T-cell (primary cell): ENCODE measurements around the gene MORN1. TPM values are rescaled to one million over a fixed set of nuclear protein-coding genes. Genes with fewer than 3 reads are reported as not detected.

Experiments used
- ATAC-seq, 4 experiments: fragments of 200-7000 bp in 3 of 4; fragments of 150-1000 bp in 1 of 4; cut with Tn5 transposase; replicated peaks in 1 of 4; 1 replicate in 3 of 4; 2 replicates in 1 of 4; pipeline ENCODE4 v1.10.0; 2021; ENCODE audit warnings: moderate library complexity in 3 of 4, mild to moderate bottlenecking in 2 of 4, moderate number of reproducible peaks in 1 of 4
- CTCF ChIA-PET, 2 donors: fragments of 300-600 bp; sonication (Branson Sonifier 250); formaldehyde crosslinking; loops; one replicate each; lab custom pipeline; 2022; ENCODE audit warnings: antibody characterized with exemption in 2 of 2; lab: Charles Lee
- POLR2A ChIA-PET, 2 donors: fragments of 300-600 bp; sonication (Branson Sonifier 250); formaldehyde crosslinking; loops; one replicate each; lab custom pipeline; 2022; ENCODE audit warnings: antibody characterized with exemption in 2 of 2; lab: Charles Lee
- DNase-seq, 35 experiments: peaks; one replicate each; pipeline versions ENCODE4 v3.0.0 to v3.0.0-alpha.2; 2013 to 2023
- H3K27ac ChIP-seq: one replicate; pipeline ENCODE4 v1.5.1; 2013; ENCODE audit warnings: low read length
- H3K27me3 ChIP-seq, 2 experiments: replicated peaks in 1 of 2; 1 replicate in 1 of 2; 2 replicates in 1 of 2; pipeline versions ENCODE4 v1.6.1 to v1.7.0; 2013; ENCODE audit warnings: low read length in 1 of 2, mixed read lengths in 1 of 2; ENCODE audit not compliant: control insufficient read depth in 2 of 2, insufficient read depth in 2 of 2; ENCODE audit errors: extremely low read depth in 1 of 2
- H3K36me3 ChIP-seq, 2 donors: 1 replicate in 1 of 2; 2 replicates in 1 of 2; pipeline versions ENCODE4 v1.6.1 to v1.7.0; 2013; ENCODE audit warnings: low read length in 1 of 2; ENCODE audit not compliant: control insufficient read depth in 2 of 2, insufficient read depth in 1 of 2; ENCODE audit errors: extremely low read depth in 1 of 2
- H3K4me1 ChIP-seq, 2 experiments: 1 replicate in 1 of 2; 2 replicates in 1 of 2; pipeline versions ENCODE4 v1.6.1 to v1.7.0; 2013; ENCODE audit warnings: low read length in 2 of 2, mixed read lengths in 1 of 2; ENCODE audit not compliant: insufficient read depth in 2 of 2, control insufficient read depth in 1 of 2; ENCODE audit errors: extremely low read depth in 1 of 2
- H3K4me3 ChIP-seq, 2 donors: 1 replicate in 1 of 2; 2 replicates in 1 of 2; pipeline versions ENCODE4 v1.5.1 to v1.7.0; 2013; ENCODE audit warnings: mild to moderate bottlenecking in 2 of 2, low read length in 1 of 2, moderate library complexity in 1 of 2; ENCODE audit not compliant: control insufficient read depth in 1 of 2; ENCODE audit errors: extremely low read depth in 1 of 2
- H3K9me3 ChIP-seq: 2 replicates; pipeline ENCODE4 v1.7.0; 2013
- H3K27ac Mint-ChIP-seq, 2 donors: one replicate each; pipeline ENCODE4 v1.8.0; 2020 to 2021; ENCODE audit warnings: mild to moderate bottlenecking in 2 of 2, mixed read lengths in 2 of 2
- H3K27me3 Mint-ChIP-seq, 2 donors: one replicate each; pipeline ENCODE4 v1.8.0; 2021 to 2022; ENCODE audit warnings: mixed read lengths in 2 of 2
- H3K36me3 Mint-ChIP-seq: one replicate; pipeline ENCODE4 v1.8.0; 2021; ENCODE audit warnings: mixed read lengths
- H3K4me1 Mint-ChIP-seq, 3 donors: one replicate each; pipeline ENCODE4 v1.8.0; 2020 to 2022; ENCODE audit warnings: mixed read lengths in 3 of 3, mild to moderate bottlenecking in 1 of 3
- H3K4me3 Mint-ChIP-seq, 3 donors: one replicate each; pipeline ENCODE4 v1.8.0; 2020 to 2022; ENCODE audit warnings: mild to moderate bottlenecking in 3 of 3, mixed read lengths in 3 of 3, moderate library complexity in 3 of 3
- H3K9me3 Mint-ChIP-seq, 3 donors: one replicate each; pipeline ENCODE4 v1.8.0; 2020 to 2022; ENCODE audit warnings: mixed read lengths in 3 of 3
- whole genome bisulfite sequencing: methylation state at CpG from one replicate; pipeline ENCODE4 v1.1.5; 2013; ENCODE audit warnings: missing lambda C conversion rate; ENCODE audit not compliant: insufficient coverage; 5-methylcytosine and 5-hydroxymethylcytosine counted together
- total RNA-seq, 35 experiments: library from RNA in 6 of 35; stranded (reverse) in 6 of 35; fragments of 120-200 nt in 1 of 35; gene quantifications; one replicate each; pipeline versions ENCODE4 v1.2.1 to v1.2.4 and lab custom pipeline; 2013 to 2026

The MORN1 gene
- total RNA-seq, 5 donors from 2014 or later (not counting 1 experiment from before 2014, with no cell fraction given) = 8.2 to 17.5 (median 13.2) TPM

DNA sequence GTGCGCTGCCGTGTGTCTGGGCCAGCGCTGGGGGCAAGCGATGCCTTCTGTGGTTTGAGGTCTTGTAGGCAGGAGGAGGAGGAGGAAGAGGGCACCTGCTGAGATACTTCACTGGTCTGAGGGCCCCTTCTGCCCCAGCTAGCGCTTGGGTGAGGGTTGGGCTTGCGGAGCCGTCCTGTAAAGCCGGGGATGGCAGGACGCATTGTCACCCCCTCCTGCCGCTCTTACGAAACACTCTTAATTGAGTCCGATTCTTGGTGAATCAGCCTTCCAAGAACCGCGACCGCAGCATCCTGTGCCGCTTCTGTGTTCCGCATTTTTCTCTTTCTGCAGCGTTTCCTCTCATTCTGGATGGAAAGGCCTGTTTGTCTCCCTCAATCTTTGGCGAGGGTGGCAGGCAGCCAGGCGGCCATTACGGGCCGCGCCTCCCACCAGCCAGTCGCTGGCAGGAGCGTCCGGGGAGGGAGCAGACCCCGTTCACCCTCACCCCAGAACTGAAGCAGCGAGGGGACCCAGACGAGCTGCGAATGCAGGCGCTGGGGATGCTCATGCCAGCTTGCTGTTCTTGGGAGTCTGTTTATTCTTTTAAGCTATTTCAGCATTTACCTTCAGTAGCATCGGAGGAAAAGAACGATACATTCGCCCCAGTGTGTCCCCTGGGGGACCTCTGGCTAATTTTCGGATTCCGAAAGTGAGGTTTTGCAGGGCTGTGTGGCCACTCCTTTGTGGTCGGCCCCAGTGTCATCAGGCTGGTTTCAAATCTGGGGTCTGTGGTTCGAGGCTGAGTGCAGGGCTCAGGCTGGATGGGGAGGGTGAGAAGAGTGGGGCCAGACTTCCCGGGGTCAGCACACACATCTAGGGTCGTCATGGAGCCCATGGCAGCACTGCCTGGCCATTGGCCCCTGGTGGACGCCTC, 100.5 kb downstream of the MORN1 start:
- CTCF ChIA-PET = interaction anchor here in 1 of 2 donors (0.7 to 1.0 kb wide), 3 partner anchors 10 to 24 kb away, joined by 3 read pairs; no protein-coding TSS in a partner anchor
- peaks cover 0 to 2% of the 10 kb centered on the region in 2 experiments for H3K27me3 ChIP-seq

DNA sequence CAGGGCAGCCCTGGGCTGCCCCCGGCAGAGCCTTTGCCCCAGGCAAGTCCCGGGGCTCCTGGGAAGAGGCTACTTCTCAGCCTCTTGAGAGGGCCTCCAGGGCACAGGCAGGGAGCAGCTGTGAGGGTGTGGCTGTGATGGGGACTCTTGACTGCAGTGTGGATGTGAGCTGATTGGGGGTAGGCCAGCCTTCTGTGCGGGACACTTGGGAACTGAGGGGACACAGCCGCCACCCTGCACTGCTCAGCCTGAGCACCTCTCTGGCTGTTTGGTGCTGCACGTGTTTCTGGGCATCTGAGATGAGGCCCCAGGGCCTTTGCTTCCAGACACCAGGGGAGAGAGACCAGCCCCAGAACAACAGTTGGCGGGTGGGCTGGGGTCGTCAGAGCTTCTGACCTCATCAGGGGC, 101.2 kb downstream of the MORN1 start:
- Mint-ChIP-seq H3K27me3 (no peaks in the 10 kb centered on the region), H3K4me1 (peaks cover 83 to 90% (median 88%) of the 10 kb centered on the region in 3 donors), H3K9me3 (no peaks in the 10 kb centered on the region), H3K27ac (peak overlapping the region; percentile 90 to 95), H3K36me3 (peaks cover 3% of the 10 kb centered on the region), H3K4me3 (peak overlapping the region; percentile 73 to 91 (median 83))
- H3K4me3 ChIP-seq = peak overlapping the region; percentile 28 to 48
- H3K27me3 ChIP-seq = peaks cover 0 to 2% of the 10 kb centered on the region in 2 experiments
- no peak for DNase-seq
- no peaks in the 10 kb centered on the region for H3K9me3 ChIP-seq
- peak overlapping the region; percentile 80 for H3K27ac ChIP-seq
- peak; percentile 43 to 54 (median 48) for ATAC-seq
- 18% methylated on average over 7 of the region's 7 CpGs for WGBS
- peaks cover 53 to 82% of the 10 kb centered on the region in 2 experiments for H3K4me1 ChIP-seq
- peaks cover 0 to 3% of the 10 kb centered on the region in 2 donors for H3K36me3 ChIP-seq
- CTCF ChIA-PET = interaction anchor here in 1 of 2 donors (1.0 kb wide), 1 partner anchor 25 kb away, joined by 3 read pairs; no protein-coding TSS in a partner anchor
- POLR2A ChIA-PET = interaction anchor here in 1 of 2 donors (1.2 kb wide), 1 partner anchor 11 kb away, joined by 11 read pairs; no protein-coding TSS in a partner anchor

More for the DNA sequence above, 100.5 kb downstream of the MORN1 start:
- ATAC-seq (peak; percentile 61 to 84 (median 82)), DNase-seq (peak; percentile 37 to 88 (median 74))
- Mint-ChIP-seq H3K36me3 (peaks cover 3% of the 10 kb centered on the region), H3K27me3 (no peaks in the 10 kb centered on the region), H3K27ac (peak overlapping the region; percentile 90 to 95), H3K4me1 (peaks cover 88 to 94% (median 92%) of the 10 kb centered on the region in 3 donors), H3K9me3 (no peaks in the 10 kb centered on the region), H3K4me3 (peak overlapping the region; percentile 73 to 91 (median 83))
- WGBS = 5% methylated on average over 31 of the region's 41 CpGs
- Histone ChIP-seq H3K36me3 (peaks cover 0 to 3% of the 10 kb centered on the region in 2 donors), H3K27ac (peak overlapping the region; percentile 80), H3K4me1 (peaks cover 59 to 89% of the 10 kb centered on the region in 2 experiments), H3K9me3 (no peaks in the 10 kb centered on the region), H3K4me3 (peak overlapping the region; percentile 28 to 48)
- POLR2A ChIA-PET = interaction anchor here (0.7 to 1.2 kb wide), 2 partner anchors 10 to 11 kb away, joined by 3 to 11 read pairs; no protein-coding TSS in a partner anchor

DNA sequence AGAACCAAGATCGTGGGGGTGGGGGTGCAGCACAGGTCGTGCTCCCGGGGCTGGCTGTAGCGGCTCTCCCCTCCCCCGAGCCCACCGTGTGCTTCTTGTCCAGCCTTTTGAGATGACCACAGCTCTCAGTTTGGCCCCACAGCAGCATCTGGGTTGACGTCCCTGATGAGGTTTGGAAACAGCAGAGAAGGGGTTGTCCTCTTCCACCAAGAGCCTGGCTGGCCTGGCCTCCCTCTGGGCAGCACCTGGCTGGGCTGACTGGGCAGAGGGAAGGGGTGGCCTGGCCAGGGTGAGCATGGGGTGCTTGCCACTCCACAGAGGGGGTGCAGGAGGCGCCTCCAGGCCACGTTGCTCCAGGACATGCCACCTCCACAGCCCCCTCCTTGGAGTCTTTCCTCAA, 101.7 kb downstream of the MORN1 start:
- CTCF ChIA-PET = no interaction called here
- H3K4me1 Mint-ChIP-seq = peaks cover 83 to 89% (median 88%) of the 10 kb centered on the region in 3 donors
- H3K27ac ChIP-seq = peak overlapping the region; percentile 80

DNA sequence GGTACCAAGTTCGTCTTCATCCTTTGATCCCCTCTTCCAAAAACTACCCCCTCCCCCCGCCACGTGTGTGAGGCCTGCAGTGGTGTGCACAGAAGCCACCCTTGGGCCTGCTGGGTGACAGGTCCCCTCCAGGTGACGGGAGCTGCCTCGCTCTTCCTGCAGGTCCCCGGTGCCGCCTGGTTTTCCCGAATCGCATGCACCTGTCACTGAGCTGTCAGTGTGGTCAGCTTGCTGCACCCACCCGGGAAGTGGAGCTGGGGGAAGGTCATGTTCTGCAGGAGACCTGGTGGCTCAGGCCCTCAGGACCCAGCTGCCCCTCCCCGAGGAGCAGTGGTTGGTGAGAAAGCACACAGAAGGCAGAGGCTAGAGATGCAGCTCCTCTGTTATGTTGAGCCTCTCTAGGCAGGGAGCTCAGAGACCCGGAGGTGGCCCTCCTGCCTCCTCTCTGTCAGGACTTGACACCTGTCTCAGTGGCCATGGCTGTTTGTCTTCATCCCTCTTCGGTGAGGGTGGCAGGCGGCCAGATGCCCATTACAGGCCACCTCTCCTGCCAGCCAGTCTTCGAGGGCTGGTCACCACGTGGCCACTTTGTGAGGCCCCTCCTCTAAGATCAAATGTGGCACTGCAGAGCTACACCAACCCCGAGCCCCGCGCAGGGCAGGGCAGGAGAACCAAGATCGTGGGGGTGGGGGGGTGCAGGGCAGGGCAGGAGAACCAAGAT, 102.4 kb downstream of the MORN1 start:
- H3K9me3 Mint-ChIP-seq = no peaks in the 10 kb centered on the region
- Histone ChIP-seq H3K9me3 (no peaks in the 10 kb centered on the region), H3K36me3 (peaks cover 2 to 3% of the 10 kb centered on the region in 2 donors), H3K4me3 (peak overlapping the region in 1 of 2 donors; percentile 5), H3K4me1 (peaks cover 44 to 78% of the 10 kb centered on the region in 2 experiments), H3K27me3 (no peaks in the 10 kb centered on the region), H3K27ac (no peak overlapping the region)
- peaks cover 3% of the 10 kb centered on the region for H3K36me3 Mint-ChIP-seq
- no peak for DNase-seq
- peak overlapping the region; percentile 57 to 84 for H3K27ac Mint-ChIP-seq
- ATAC-seq = no peak
- peaks cover 79 to 85% (median 84%) of the 10 kb centered on the region in 3 donors for H3K4me1 Mint-ChIP-seq
- peak overlapping the region; percentile 9 to 91 (median 36) for H3K4me3 Mint-ChIP-seq
- H3K27me3 Mint-ChIP-seq = no peaks in the 10 kb centered on the region
- ChIA-PET CTCF (no interaction called here), POLR2A (interaction anchor here in 1 of 2 donors (1.0 kb wide), 1 partner anchor 12 kb away, joined by 12 read pairs; no protein-coding TSS in a partner anchor)
- 92% methylated on average over 12 of the region's 20 CpGs for WGBS

More for the DNA sequence above, 101.7 kb downstream of the MORN1 start:
- Mint-ChIP-seq H3K4me3 (peak overlapping the region; percentile 73 to 91 (median 83)), H3K9me3 (no peaks in the 10 kb centered on the region), H3K27ac (peak overlapping the region; percentile 90 to 95), H3K36me3 (peaks cover 3% of the 10 kb centered on the region), H3K27me3 (no peaks in the 10 kb centered on the region)
- POLR2A ChIA-PET = interaction anchor here in 1 of 2 donors (1.0 kb wide), 1 partner anchor 11 kb away, joined by 12 read pairs; no protein-coding TSS in a partner anchor
- Histone ChIP-seq H3K4me1 (peaks cover 49 to 79% of the 10 kb centered on the region in 2 experiments), H3K36me3 (peaks cover 1 to 3% of the 10 kb centered on the region in 2 donors), H3K27me3 (no peaks in the 10 kb centered on the region), H3K4me3 (peak overlapping the region in 1 of 2 donors; percentile 28), H3K9me3 (no peaks in the 10 kb centered on the region)
- 80% methylated on average over 6 of the region's 9 CpGs for WGBS
- DNase-seq (no peak), ATAC-seq (no peak)

DNA sequence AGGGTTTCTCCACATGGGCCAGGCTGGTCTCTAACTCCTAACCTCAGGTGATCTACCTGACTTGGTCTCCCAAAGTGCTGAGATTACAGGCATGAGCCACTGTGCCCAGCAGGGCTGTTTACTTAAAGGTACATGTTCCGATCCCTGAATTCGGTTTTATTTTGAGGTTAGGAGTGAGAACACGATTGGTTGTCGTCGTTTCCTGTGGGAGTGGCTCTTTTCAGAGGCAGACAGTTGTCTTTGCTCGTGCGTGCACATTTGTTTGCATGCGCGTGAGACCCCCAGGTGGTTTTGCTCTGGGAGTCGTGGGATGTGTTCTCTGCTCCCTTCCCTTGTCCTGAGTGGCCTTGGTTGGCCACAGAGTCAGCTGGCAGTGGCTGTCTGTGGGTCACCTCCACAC, 103.0 kb downstream of the MORN1 start:
- CTCF ChIA-PET = no interaction called here

More for the DNA sequence above, 103.0 kb downstream of the MORN1 start:
- H3K27ac Mint-ChIP-seq = peak overlapping the region; percentile 78 to 84
- no peaks in the 10 kb centered on the region for H3K27me3 Mint-ChIP-seq
- ATAC-seq (peak in 1 of 4 experiments; percentile 15), DNase-seq (peak in 20 of 35 experiments; percentile 25 to 63 (median 38))
- peaks cover 3% of the 10 kb centered on the region for H3K36me3 Mint-ChIP-seq
- H3K9me3 ChIP-seq = no peaks in the 10 kb centered on the region
- 37% methylated on average over 6 of the region's 10 CpGs for WGBS
- peaks cover 41 to 78% of the 10 kb centered on the region in 2 experiments for H3K4me1 ChIP-seq
- H3K4me1 Mint-ChIP-seq = peaks cover 72 to 81% (median 80%) of the 10 kb centered on the region in 3 donors
- peak overlapping the region; percentile 5 to 27 for H3K4me3 ChIP-seq
- no peaks in the 10 kb centered on the region for H3K9me3 Mint-ChIP-seq
- H3K27ac ChIP-seq = no peak overlapping the region
- H3K36me3 ChIP-seq = peaks cover 2 to 3% of the 10 kb centered on the region in 2 donors
- H3K4me3 Mint-ChIP-seq = peak overlapping the region; percentile 28 to 91 (median 36)
- no peaks in the 10 kb centered on the region for H3K27me3 ChIP-seq
- POLR2A ChIA-PET = no interaction called here
